Fibroblast of villous mesenchyme (primary cell): ENCODE measurements around the gene TRABD2B. TPM values are rescaled to one million over a fixed set of nuclear protein-coding genes. Genes with fewer than 3 reads are reported as not detected.

Source experiments
- DNase-seq: peaks from one replicate; pipeline ENCODE4 v3.0.0-alpha.2; 2010; ENCODE audit warnings: low read depth
- H3K4me3 ChIP-seq: 2 replicates; pipeline ENCODE4 v1.5.1; 2011; ENCODE audit warnings: low read depth, mild to moderate bottlenecking, low read length
- total RNA-seq: library from RNA; depleted of rRNA; stranded (reverse); fragments of >200 nt; gene quantifications from 2 replicates; pipeline ENCODE4 v1.2.3, GENCODE V29; 2012
- TF ChIP-seq, protein P1 (sequence below): IDR thresholded peaks from 2 replicates; pipeline ENCODE4 v1.5.1; 2012; ENCODE audit warnings: low read depth, mild to moderate bottlenecking, low read length; ENCODE audit not compliant: insufficient read depth

The TRABD2B gene
- total RNA-seq, 1 donor = not detected

GRCh38 chr1:47993881-47994625 lies 3.1 kb downstream of the TRABD2B start:
- TF ChIP-seq, protein P1, sequence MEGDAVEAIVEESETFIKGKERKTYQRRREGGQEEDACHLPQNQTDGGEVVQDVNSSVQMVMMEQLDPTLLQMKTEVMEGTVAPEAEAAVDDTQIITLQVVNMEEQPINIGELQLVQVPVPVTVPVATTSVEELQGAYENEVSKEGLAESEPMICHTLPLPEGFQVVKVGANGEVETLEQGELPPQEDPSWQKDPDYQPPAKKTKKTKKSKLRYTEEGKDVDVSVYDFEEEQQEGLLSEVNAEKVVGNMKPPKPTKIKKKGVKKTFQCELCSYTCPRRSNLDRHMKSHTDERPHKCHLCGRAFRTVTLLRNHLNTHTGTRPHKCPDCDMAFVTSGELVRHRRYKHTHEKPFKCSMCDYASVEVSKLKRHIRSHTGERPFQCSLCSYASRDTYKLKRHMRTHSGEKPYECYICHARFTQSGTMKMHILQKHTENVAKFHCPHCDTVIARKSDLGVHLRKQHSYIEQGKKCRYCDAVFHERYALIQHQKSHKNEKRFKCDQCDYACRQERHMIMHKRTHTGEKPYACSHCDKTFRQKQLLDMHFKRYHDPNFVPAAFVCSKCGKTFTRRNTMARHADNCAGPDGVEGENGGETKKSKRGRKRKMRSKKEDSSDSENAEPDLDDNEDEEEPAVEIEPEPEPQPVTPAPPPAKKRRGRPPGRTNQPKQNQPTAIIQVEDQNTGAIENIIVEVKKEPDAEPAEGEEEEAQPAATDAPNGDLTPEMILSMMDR = no peak
- no peak overlapping the region for H3K4me3 ChIP-seq
- DNase-seq = no peak

- no peak for DNase-seq
- H3K4me3 ChIP-seq = no peak overlapping the region
- TF ChIP-seq, protein P1 = no peak
Observed at GRCh38 chr1:47993416-47993740, 3.8 kb downstream of the TRABD2B start.

GRCh38 chr1:47992720-47993415 lies 4.3 kb downstream of the TRABD2B start:
- TF ChIP-seq, protein P1 = no peak
- no peak for DNase-seq
- H3K4me3 ChIP-seq = no peak overlapping the region

DNA sequence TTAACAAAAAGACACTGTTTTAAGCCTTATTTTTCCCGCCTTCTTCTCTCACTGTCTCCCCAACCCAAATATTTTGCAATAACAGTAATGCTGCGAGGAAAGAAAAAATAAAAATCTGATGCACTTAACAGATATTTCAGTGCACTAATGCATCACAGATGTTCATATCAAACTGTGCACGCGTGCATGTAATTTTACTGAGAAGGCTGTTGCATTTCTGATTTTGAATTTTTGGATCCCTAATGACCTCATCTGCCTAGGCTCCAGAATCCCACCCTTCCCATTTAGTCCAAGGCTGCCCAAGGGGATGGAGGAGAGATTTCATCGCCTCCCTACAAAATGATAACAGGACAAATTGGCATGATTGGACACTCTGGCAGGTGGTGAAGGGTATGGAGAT lies 5.5 kb downstream of the TRABD2B start:
- no peak overlapping the region for H3K4me3 ChIP-seq
- TF ChIP-seq, protein P1 = no peak
- DNase-seq = no peak

GRCh38 chr1:47991187-47991586 lies 6.0 kb downstream of the TRABD2B start:
- peak; percentile 26 for DNase-seq
- H3K4me3 ChIP-seq = no peak overlapping the region
- TF ChIP-seq, protein P1 = no peak

DNA sequence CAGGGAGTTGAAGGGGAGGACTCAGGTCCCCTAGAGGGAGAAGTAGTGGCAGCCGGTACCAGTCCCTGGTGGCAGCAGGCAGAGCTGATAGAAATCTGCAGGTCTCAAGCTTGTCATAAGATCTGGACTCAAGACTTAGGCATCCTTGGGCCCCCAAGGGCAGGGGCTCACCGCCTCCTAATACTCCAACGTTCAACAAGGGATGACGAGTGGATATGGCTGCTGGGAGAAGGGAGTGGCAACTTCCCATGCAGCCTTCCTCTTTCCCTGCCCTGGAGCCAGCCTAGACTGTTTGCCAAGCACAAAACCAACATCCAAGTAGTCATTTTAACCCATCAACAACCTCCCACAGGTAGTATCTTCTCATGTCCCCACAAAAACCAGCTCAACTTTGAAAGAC lies 6.9 kb downstream of the TRABD2B start:
- H3K4me3 ChIP-seq = no peak overlapping the region
- DNase-seq = no peak
- TF ChIP-seq, protein P1 = no peak
